HCT116 (cell line): Measurements from ENCODE around the gene WASHC2A. TPM values are rescaled to one million over a fixed set of nuclear protein-coding genes. Genes with fewer than 3 reads are reported as not detected.

Experiments used
- ATAC-seq: fragments of 200-7000 bp; cut with Tn5 transposase; 2 replicates; pipeline ENCODE4 v1.9.1; 2020; ENCODE audit warnings: mild to moderate bottlenecking, moderate library complexity
- BruUV-seq: library from RNA; stranded (reverse); fragments of 400-500 nt; replicated peaks from 2 replicates; lab custom pipeline; 2021; lab: Mats Ljungman, UMichigan
- CTCF ChIA-PET: fragments of 300-600 bp; sonication (Branson Sonifier 250); formaldehyde crosslinking; loops from one replicate; lab custom pipeline; 2021; ENCODE audit warnings: antibody characterized with exemption; lab: Charles Lee
- POLR2A ChIA-PET: fragments of 300-600, 350-600 bp; sonication (Branson Sonifier 250); formaldehyde crosslinking; loops from one replicate; lab custom pipeline; 2021; ENCODE audit warnings: antibody characterized with exemption; lab: Charles Lee
- RAD21 ChIA-PET, 2 experiments: fragments of 300-600 bp; sonication (Branson Sonifier 250); formaldehyde crosslinking; loops; one replicate each; lab custom pipeline; 2023; ENCODE audit warnings: low total read pairs in 2 of 2; ENCODE audit not compliant: uncharacterized antibody in 2 of 2, unreplicated experiment in 2 of 2, low non-redundant PET in 1 of 2; lab: Charles Lee
- DNase-seq: peaks from one replicate; pipeline ENCODE4 v3.0.0-alpha.2; 2010; ENCODE audit warnings: low read depth, low spot score
- H2AFZ ChIP-seq: fragments of 200-600 bp; shearing (Covaris generic), sonication (generic); 2 replicates; pipeline ENCODE4 v1.6.1; 2017; ENCODE audit warnings: low read depth, mixed run types, mixed read lengths, antibody characterized with exemption, low read length; ENCODE audit not compliant: poor library complexity, severe bottlenecking
- H3K27ac ChIP-seq: 2 replicates; pipeline ENCODE4 v1.5.1; 2012; ENCODE audit warnings: low read depth, low read length
- H3K27me3 ChIP-seq: fragments of 200-600 bp; sonication (generic); 2 replicates; pipeline ENCODE4 v1.6.1; 2016; ENCODE audit warnings: mixed run types, low read length, mixed read lengths; ENCODE audit not compliant: insufficient read depth
- H3K36me3 ChIP-seq, 2 experiments: fragments of 200-500 bp in 1 of 2; fragments of 200-600 bp in 1 of 2; sonication (Bioruptor generic) in 1 of 2; sonication (generic) in 1 of 2; 2 replicates each; pipeline versions ENCODE4 v1.5.1 to v1.6.1; 2014 to 2016; ENCODE audit warnings: low read length in 2 of 2, inconsistent platforms in 1 of 2, mixed read lengths in 1 of 2, mixed run types in 1 of 2; ENCODE audit not compliant: insufficient read depth in 2 of 2, control insufficient read depth in 1 of 2
- H3K4me1 ChIP-seq, 2 experiments: fragments of 200-600 bp in 1 of 2; sonication (generic) in 1 of 2; 2 replicates each; pipeline versions ENCODE4 v1.5.1 to v1.6.1; 2012 to 2017; ENCODE audit warnings: low read length in 2 of 2, inconsistent platforms in 1 of 2, mild to moderate bottlenecking in 1 of 2, mixed read lengths in 1 of 2, mixed run types in 1 of 2, moderate library complexity in 1 of 2; ENCODE audit not compliant: insufficient read depth in 2 of 2, control insufficient read depth in 1 of 2
- H3K4me2 ChIP-seq: fragments of 200-600 bp; sonication (generic); 2 replicates; pipeline ENCODE4 v1.6.1; 2017; ENCODE audit warnings: mixed run types, low read length, mixed read lengths
- H3K4me3 ChIP-seq, 2 experiments: fragments of 200-600 bp in 1 of 2; sonication (generic) in 1 of 2; replicated peaks in 1 of 2; 2 replicates each; pipeline ENCODE4 v1.5.1; 2011 to 2016; ENCODE audit warnings: low read length in 2 of 2, control low read depth in 1 of 2, low read depth in 1 of 2, mild to moderate bottlenecking in 1 of 2, mixed read lengths in 1 of 2, mixed run types in 1 of 2
- H3K79me2 ChIP-seq: fragments of 200-600 bp; sonication (generic); 2 replicates; pipeline ENCODE4 v1.6.1; 2017; ENCODE audit warnings: mild to moderate bottlenecking, mixed run types, low read length, moderate library complexity, mixed read lengths; ENCODE audit not compliant: insufficient read depth
- H3K9ac ChIP-seq: fragments of 200-600 bp; sonication (generic); 2 replicates; pipeline ENCODE4 v1.6.1; 2016; ENCODE audit warnings: low read length, mixed read lengths
- H3K9me2 ChIP-seq: fragments of 200-600 bp; sonication (generic), shearing (Covaris generic); 2 replicates; pipeline ENCODE4 v1.6.1; 2017; ENCODE audit warnings: mixed run types, mild to moderate bottlenecking, moderate library complexity; ENCODE audit not compliant: insufficient read depth
- H3K9me3 ChIP-seq, 2 experiments: fragments of 200-500 bp in 1 of 2; fragments of 200-600 bp in 1 of 2; sonication (Bioruptor generic) in 1 of 2; sonication (generic) in 1 of 2; 2 replicates each; pipeline ENCODE4 v1.6.1; 2014 to 2017; ENCODE audit warnings: low read length in 2 of 2, mixed read lengths in 2 of 2, inconsistent platforms in 1 of 2, low read depth in 1 of 2, mild to moderate bottlenecking in 1 of 2, mixed run types in 1 of 2, moderate library complexity in 1 of 2; ENCODE audit not compliant: control insufficient read depth in 1 of 2, insufficient read depth in 1 of 2
- H4K20me1 ChIP-seq: fragments of 200-600 bp; sonication (generic), shearing (Covaris generic); 2 replicates; pipeline ENCODE4 v1.6.1; 2017; ENCODE audit warnings: mixed run types, mild to moderate bottlenecking, moderate library complexity; ENCODE audit not compliant: insufficient read depth
- CBX3 ChIP-seq: IDR thresholded peaks from 2 replicates; pipeline ENCODE4 v1.6.1; 2012; ENCODE audit warnings: low read depth
- CEBPB ChIP-seq: IDR thresholded peaks from 2 replicates; pipeline ENCODE4 v1.6.1; 2012; ENCODE audit warnings: low read depth
- EZH2 ChIP-seq: fragments of 200-600 bp; sonication (generic); IDR thresholded peaks from 2 replicates; pipeline ENCODE4 v1.6.1; 2017; ENCODE audit warnings: antibody characterized with exemption, mixed run types
- EZH2phosphoT487 ChIP-seq: fragments of 200-600 bp; IDR thresholded peaks from 2 replicates; pipeline ENCODE4 v1.6.1; 2018; ENCODE audit warnings: antibody characterized with exemption, borderline replicate concordance
- FOSL1 ChIP-seq: IDR thresholded peaks from 2 replicates; pipeline ENCODE4 v1.6.1; 2012; ENCODE audit warnings: low read depth
- JUND ChIP-seq: IDR thresholded peaks from 2 replicates; pipeline ENCODE4 v1.6.1; 2012
- MAX ChIP-seq: IDR thresholded peaks from 2 replicates; pipeline ENCODE4 v1.6.1; 2012
- POLR2A ChIP-seq: IDR thresholded peaks from 2 replicates; pipeline ENCODE4 v1.7.0; 2011; ENCODE audit warnings: borderline replicate concordance; ENCODE audit not compliant: insufficient read depth, insufficient read length; ENCODE audit errors: extremely low read depth
- POLR2AphosphoS5 ChIP-seq: IDR thresholded peaks from 2 replicates; pipeline ENCODE4 v1.6.1; 2011; ENCODE audit warnings: mild to moderate bottlenecking, low read depth, low read length, moderate library complexity
- RAD21 ChIP-seq: IDR thresholded peaks from 2 replicates; pipeline ENCODE4 v1.6.1; 2012; ENCODE audit warnings: low read depth, mild to moderate bottlenecking
- REST ChIP-seq: IDR thresholded peaks from 2 replicates; pipeline ENCODE4 v1.6.1; 2012; ENCODE audit warnings: low read depth
- SIN3A ChIP-seq: IDR thresholded peaks from 2 replicates; pipeline ENCODE4 v1.6.1; 2012; ENCODE audit warnings: low read depth
- SP1 ChIP-seq: IDR thresholded peaks from 2 replicates; pipeline ENCODE4 v1.6.1; 2012; ENCODE audit warnings: low read depth
- SRF ChIP-seq: IDR thresholded peaks from 2 replicates; pipeline ENCODE4 v1.6.1; 2012; ENCODE audit warnings: low read depth
- TCF7L2 ChIP-seq: IDR thresholded peaks from 2 replicates; pipeline ENCODE4 v1.7.0; 2011; ENCODE audit warnings: borderline replicate concordance, inconsistent platforms; ENCODE audit not compliant: insufficient read depth, insufficient read length; ENCODE audit errors: extremely low read depth
- YY1 ChIP-seq: IDR thresholded peaks from 2 replicates; pipeline ENCODE4 v1.6.1; 2011; ENCODE audit warnings: low read length, low read depth, moderate library complexity, mild to moderate bottlenecking; ENCODE audit not compliant: insufficient replicate concordance; ENCODE audit errors: extremely low read depth
- ZBTB33 ChIP-seq: IDR thresholded peaks from 2 replicates; pipeline ENCODE4 v1.6.1; 2011; ENCODE audit warnings: mild to moderate bottlenecking, low read length, moderate library complexity; ENCODE audit not compliant: insufficient replicate concordance; ENCODE audit errors: extremely low read depth
- intact Hi-C: fragments of 100-400 bp; cut with micrococcal nuclease; formaldehyde crosslinking; loops from 2 replicates; pipeline ENCODE4 v1.10.0; 2022
- total RNA-seq: library from RNA; stranded (reverse); gene quantifications from one replicate; pipeline ENCODE4 v1.2.1, GENCODE V29; 2021; ENCODE audit not compliant: unreplicated experiment
- TF ChIP-seq, protein P1 (sequence below): IDR thresholded peaks from 2 replicates; pipeline ENCODE4 v1.6.1; 2012
- TF ChIP-seq, protein P2 (sequence below), 3 experiments: fragments of 200-600 bp in 1 of 3; sonication (generic) in 1 of 3; IDR thresholded peaks in 2 of 3; conservative IDR thresholded peaks in 1 of 3; 2 replicates each; pipeline ENCODE4 v1.5.1; 2012 to 2017; ENCODE audit warnings: low read depth in 2 of 3, low read length in 2 of 3, antibody characterized with exemption in 1 of 3, borderline replicate concordance in 1 of 3, control low read depth in 1 of 3, mild to moderate bottlenecking in 1 of 3, mixed read lengths in 1 of 3, mixed run types in 1 of 3, moderate library complexity in 1 of 3; ENCODE audit not compliant: insufficient read depth in 1 of 3

The WASHC2A gene
- total RNA-seq, 1 experiment from 2014 or later, result 19.2 TPM

DNA sequence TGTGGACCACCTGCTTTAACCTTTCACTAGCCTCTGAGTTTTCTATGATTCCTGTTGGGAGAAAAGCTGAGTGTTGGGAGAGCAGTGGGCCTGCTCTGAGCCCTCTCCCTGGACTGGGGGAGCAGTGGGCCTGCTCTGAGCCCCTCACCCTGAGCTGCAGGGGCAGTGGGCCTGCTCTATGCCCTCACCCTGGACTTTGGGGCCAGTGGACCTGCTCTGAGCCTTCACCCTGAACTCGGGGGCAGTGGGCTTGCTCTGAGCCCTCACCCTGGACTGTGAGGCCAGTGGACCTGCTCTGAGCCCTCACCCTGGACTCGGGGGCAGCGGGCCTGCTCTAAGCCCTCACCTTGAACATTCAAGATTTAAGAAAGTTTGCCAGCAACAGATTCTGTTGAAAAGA, 46.1 kb upstream of the WASHC2A start:
- no peaks in the 10 kb centered on the region for H3K27me3 ChIP-seq
- H3K36me3 ChIP-seq, result no peaks in the 10 kb centered on the region
- ChIA-PET CTCF (no interaction called here), POLR2A (no interaction called here), RAD21 (no interaction called here)
- intact Hi-C loops, result no loop called here
- H3K79me2 ChIP-seq, result no peaks in the 10 kb centered on the region
- H3K9me2 ChIP-seq, result no peaks in the 10 kb centered on the region
- DNase-seq, result no peak
- TF ChIP-seq RAD21 (no peak), POLR2AphosphoS5 (no peak), SIN3A (no peak), POLR2A (no peak), MAX (no peak), FOSL1 (no peak), TCF7L2 (no peak), ZBTB33 (no peak), CBX3 (no peak), SP1 (no peak), EZH2phosphoT487 (no peak), JUND (no peak), SRF (no peak), REST (no peak), YY1 (no peak), CEBPB (no peak), EZH2 (no peak)
- TF ChIP-seq, protein P1, sequence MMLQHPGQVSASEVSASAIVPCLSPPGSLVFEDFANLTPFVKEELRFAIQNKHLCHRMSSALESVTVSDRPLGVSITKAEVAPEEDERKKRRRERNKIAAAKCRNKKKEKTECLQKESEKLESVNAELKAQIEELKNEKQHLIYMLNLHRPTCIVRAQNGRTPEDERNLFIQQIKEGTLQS, result no peak
- TF ChIP-seq, protein P2, sequence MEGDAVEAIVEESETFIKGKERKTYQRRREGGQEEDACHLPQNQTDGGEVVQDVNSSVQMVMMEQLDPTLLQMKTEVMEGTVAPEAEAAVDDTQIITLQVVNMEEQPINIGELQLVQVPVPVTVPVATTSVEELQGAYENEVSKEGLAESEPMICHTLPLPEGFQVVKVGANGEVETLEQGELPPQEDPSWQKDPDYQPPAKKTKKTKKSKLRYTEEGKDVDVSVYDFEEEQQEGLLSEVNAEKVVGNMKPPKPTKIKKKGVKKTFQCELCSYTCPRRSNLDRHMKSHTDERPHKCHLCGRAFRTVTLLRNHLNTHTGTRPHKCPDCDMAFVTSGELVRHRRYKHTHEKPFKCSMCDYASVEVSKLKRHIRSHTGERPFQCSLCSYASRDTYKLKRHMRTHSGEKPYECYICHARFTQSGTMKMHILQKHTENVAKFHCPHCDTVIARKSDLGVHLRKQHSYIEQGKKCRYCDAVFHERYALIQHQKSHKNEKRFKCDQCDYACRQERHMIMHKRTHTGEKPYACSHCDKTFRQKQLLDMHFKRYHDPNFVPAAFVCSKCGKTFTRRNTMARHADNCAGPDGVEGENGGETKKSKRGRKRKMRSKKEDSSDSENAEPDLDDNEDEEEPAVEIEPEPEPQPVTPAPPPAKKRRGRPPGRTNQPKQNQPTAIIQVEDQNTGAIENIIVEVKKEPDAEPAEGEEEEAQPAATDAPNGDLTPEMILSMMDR (IDR thresholded peaks at IDR 0.05 in 2 of 3, conservative IDR thresholded peaks at IDR 0.05 in 1 of 3; ENCODE audit: borderline replicate concordance in 1 of 3, insufficient read depth in 1 of 3, low read depth in 2 of 3, low read length in 2 of 3), result no peak
- H3K9me3 ChIP-seq, result no peaks in the 10 kb centered on the region
- H3K9ac ChIP-seq, result no peak overlapping the region
- H4K20me1 ChIP-seq, result no peaks in the 10 kb centered on the region
- ATAC-seq, result no peak
- no peak overlapping the region for H3K4me2 ChIP-seq
- no peak overlapping the region for H3K4me3 ChIP-seq
- H3K4me1 ChIP-seq, result no peaks in the 10 kb centered on the region
- no peak overlapping the region for H3K27ac ChIP-seq
- H2AFZ ChIP-seq, result no peak overlapping the region
- BruUV-seq, result no TSS peak
